K562 (cell line): Measurements from ENCODE around the gene PRRT2. TPM values are rescaled to one million over a fixed set of nuclear protein-coding genes. Genes with fewer than 3 reads are reported as not detected.
A peak's percentile ranks its signal among the peaks of the same experiment; 100 is the strongest.

Experiments used
- HDAC3 ChIP-seq: fragments of 450-650 bp; IDR thresholded peaks from 2 replicates; pipeline ENCODE4 v1.6.1; 2018; ENCODE audit warnings: borderline replicate concordance, mild to moderate bottlenecking, moderate library complexity; ENCODE audit not compliant: partially characterized antibody
- HMG20A ChIP-seq: fragments of 450-650 bp; formaldehyde crosslinking; conservative IDR thresholded peaks from 2 replicates; pipeline ENCODE4 v1.4.0; 2020; ENCODE audit warnings: mild to moderate bottlenecking, mixed read lengths
- HNRNPUL1 ChIP-seq: fragments of 200-400 bp; formaldehyde crosslinking; IDR thresholded peaks from 2 replicates; pipeline ENCODE4 v1.6.1; 2017; ENCODE audit warnings: low read length
- L3MBTL2 ChIP-seq: fragments of 450-650 bp; IDR thresholded peaks from 2 replicates; pipeline ENCODE4 v1.6.1; 2016; ENCODE audit warnings: mild to moderate bottlenecking, moderate library complexity
- MAFG ChIP-seq: fragments of 450-650 bp; conservative IDR thresholded peaks from 2 replicates; pipeline ENCODE4 v1.6.1; 2016; ENCODE audit warnings: missing genetic modification characterization, missing compliant biosample characterization
- PYGO2 ChIP-seq: fragments of 450-650 bp; IDR thresholded peaks from 2 replicates; pipeline ENCODE4 v1.6.1; 2016; ENCODE audit warnings: mild to moderate bottlenecking, missing genetic modification characterization, moderate library complexity, missing compliant biosample characterization
- RB1 ChIP-seq: fragments of 450-650 bp; IDR thresholded peaks from 2 replicates; pipeline ENCODE4 v1.6.1; 2017; ENCODE audit warnings: low read depth, mild to moderate bottlenecking
- RFX1 ChIP-seq: fragments of 450-650 bp; IDR thresholded peaks from 2 replicates; pipeline ENCODE4 v1.6.1; 2016; ENCODE audit warnings: mild to moderate bottlenecking, moderate library complexity
- TAF7 ChIP-seq: fragments of 450-650 bp; IDR thresholded peaks from 2 replicates; pipeline ENCODE4 v1.6.1; 2016; ENCODE audit warnings: missing genetic modification characterization, missing compliant biosample characterization
- ZNF124 ChIP-seq: sonication (generic); formaldehyde crosslinking; IDR thresholded peaks from 2 replicates; pipeline ENCODE4 v1.8.1; 2022; ENCODE audit warnings: missing genetic modification reagents
- ZNF239 ChIP-seq: fragments of 250-450 bp; sonication (Bioruptor Pico); IDR thresholded peaks from 2 replicates; pipeline ENCODE4 v1.4.0; 2020; ENCODE audit warnings: mild to moderate bottlenecking
- ZNF253 ChIP-seq: fragments of 250-450 bp; sonication (Bioruptor Pico); conservative IDR thresholded peaks from 2 replicates; pipeline ENCODE4 v1.6.1; 2021; ENCODE audit warnings: mild to moderate bottlenecking
- ZNF561 ChIP-seq: fragments of 450-650 bp; formaldehyde crosslinking; conservative IDR thresholded peaks from 2 replicates; pipeline ENCODE4 v1.4.0; 2020; ENCODE audit warnings: mild to moderate bottlenecking, moderate library complexity
- polyA plus RNA-seq, 8 experiments: library from polyadenylated mRNA; depleted of rRNA in 4 of 8; stranded (reverse) in 5 of 8; unstranded in 3 of 8; fragments of >200 nt; fragmentation: Nextera tagmentation in 2 of 8; fragmentation: Illumina TruSeq in 1 of 8; extraction: Ambion mirVana in 2 of 8; extraction: Trizol in 1 of 8; gene quantifications; 2 replicates each; pipeline versions ENCODE4 v1.2.1 to v1.2.3, GENCODE V29; 2011 to 2014; ENCODE audit warnings: inconsistent platforms in 1 of 8, missing spikeins in 1 of 8
- total RNA-seq, 7 experiments: library from RNA; depleted of rRNA in 6 of 7; stranded (reverse); fragments of >200 nt in 6 of 7; fragmentation: Illumina TruSeq in 2 of 7; extraction: Trizol in 2 of 7; gene quantifications; 2 replicates each; pipeline versions ENCODE4 v1.2.1 to v1.2.3, GENCODE V29; 2011 to 2021; ENCODE audit warnings: low replicate concordance in 1 of 7
- TF ChIP-seq, protein P1 (sequence below): fragments of 450-650 bp; formaldehyde crosslinking; IDR thresholded peaks from 2 replicates; pipeline ENCODE4 v1.4.0; 2020; ENCODE audit warnings: mild to moderate bottlenecking, moderate library complexity
- TF ChIP-seq, protein P2 (sequence below), 2 experiments: fragments of 150-350 bp in 1 of 2; IDR thresholded peaks; 2 replicates each; pipeline ENCODE4 v1.6.1; 2012 to 2016; ENCODE audit warnings: low read depth in 2 of 2, low read length in 2 of 2, mild to moderate bottlenecking in 1 of 2, moderate library complexity in 1 of 2

PRRT2 gene
- total and polyA plus RNA-seq, 9 of the 15 experiments (the other 6 are each of a cell fraction or from before 2014, with no cell fraction given): 0.11 to 1.0 (median 0.42) TPM; not detected in 2

DNA sequence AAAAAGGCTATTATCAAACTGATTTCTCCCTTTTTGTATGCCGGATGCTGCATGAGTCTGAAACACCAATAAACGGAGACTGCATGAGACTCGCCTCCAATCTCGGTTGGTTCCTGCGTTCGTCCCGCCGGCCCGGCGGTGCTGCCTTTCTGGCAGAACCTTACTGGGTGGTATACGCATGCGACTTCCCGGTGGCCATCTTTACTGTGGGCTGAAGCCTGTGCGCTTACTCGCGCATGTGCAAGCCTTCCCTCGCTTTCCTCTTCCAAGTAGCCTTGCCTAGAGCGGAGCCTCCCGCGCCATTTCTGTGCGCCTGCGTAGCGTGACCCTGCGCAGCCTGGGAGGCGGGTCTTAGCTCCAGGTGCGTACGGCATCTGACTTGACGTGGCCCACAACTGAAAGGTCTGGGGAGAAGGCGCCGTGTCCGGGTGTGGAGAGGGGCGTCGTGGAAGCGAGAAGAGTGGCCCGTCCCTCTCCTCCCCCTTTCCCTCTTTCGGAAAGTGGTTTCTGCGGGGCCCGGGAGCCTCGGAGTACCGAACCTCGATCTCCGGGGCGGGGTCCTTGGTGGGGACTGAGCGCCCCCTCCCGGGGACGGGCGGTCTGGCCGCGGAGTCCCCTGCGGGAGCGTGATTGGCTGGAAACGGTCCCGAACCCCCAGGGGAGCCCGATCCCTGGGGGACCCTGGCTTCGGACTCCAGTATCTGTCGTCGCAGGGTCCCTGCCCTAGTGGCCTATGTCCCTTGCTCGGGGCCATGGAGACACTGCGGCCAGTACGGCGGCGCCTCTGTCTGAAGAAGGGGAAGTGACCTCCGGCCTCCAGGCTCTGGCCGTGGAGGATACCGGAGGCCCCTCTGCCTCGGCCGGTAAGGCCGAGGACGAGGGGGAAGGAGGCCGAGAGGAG, 4.0 kb downstream of the PRRT2 start, which contains the start of gene PAGR1 (continued):
- TF ChIP-seq, protein P1, sequence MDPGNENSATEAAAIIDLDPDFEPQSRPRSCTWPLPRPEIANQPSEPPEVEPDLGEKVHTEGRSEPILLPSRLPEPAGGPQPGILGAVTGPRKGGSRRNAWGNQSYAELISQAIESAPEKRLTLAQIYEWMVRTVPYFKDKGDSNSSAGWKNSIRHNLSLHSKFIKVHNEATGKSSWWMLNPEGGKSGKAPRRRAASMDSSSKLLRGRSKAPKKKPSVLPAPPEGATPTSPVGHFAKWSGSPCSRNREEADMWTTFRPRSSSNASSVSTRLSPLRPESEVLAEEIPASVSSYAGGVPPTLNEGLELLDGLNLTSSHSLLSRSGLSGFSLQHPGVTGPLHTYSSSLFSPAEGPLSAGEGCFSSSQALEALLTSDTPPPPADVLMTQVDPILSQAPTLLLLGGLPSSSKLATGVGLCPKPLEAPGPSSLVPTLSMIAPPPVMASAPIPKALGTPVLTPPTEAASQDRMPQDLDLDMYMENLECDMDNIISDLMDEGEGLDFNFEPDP (CRISPR knock-in tag): no peak
- no peak for TF ChIP-seq ZNF253 (CRISPR knock-in tag)
- TF ChIP-seq ZNF124: no peak
- no peak for TF ChIP-seq HMG20A (CRISPR knock-in tag)
- no peak; the same call in 1 of the 2 replicates for TF ChIP-seq TAF7 (tag)
- TF ChIP-seq MAFG (tag): no peak
- TF ChIP-seq ZNF239 (CRISPR knock-in tag): peak; percentile 37; the same call in 1 of the 2 replicates
- peak; percentile 84 for TF ChIP-seq L3MBTL2
- TF ChIP-seq HNRNPUL1: no peak
- TF ChIP-seq RFX1: no peak
- TF ChIP-seq HDAC3: no peak
- 0 out of 2 replicates have a peak, but pooled peaks have one; percentile 41 for TF ChIP-seq ZNF561 (CRISPR knock-in tag)
- peak; percentile 78; the same call in 1 of the 2 replicates for TF ChIP-seq RB1
- TF ChIP-seq, protein P2, sequence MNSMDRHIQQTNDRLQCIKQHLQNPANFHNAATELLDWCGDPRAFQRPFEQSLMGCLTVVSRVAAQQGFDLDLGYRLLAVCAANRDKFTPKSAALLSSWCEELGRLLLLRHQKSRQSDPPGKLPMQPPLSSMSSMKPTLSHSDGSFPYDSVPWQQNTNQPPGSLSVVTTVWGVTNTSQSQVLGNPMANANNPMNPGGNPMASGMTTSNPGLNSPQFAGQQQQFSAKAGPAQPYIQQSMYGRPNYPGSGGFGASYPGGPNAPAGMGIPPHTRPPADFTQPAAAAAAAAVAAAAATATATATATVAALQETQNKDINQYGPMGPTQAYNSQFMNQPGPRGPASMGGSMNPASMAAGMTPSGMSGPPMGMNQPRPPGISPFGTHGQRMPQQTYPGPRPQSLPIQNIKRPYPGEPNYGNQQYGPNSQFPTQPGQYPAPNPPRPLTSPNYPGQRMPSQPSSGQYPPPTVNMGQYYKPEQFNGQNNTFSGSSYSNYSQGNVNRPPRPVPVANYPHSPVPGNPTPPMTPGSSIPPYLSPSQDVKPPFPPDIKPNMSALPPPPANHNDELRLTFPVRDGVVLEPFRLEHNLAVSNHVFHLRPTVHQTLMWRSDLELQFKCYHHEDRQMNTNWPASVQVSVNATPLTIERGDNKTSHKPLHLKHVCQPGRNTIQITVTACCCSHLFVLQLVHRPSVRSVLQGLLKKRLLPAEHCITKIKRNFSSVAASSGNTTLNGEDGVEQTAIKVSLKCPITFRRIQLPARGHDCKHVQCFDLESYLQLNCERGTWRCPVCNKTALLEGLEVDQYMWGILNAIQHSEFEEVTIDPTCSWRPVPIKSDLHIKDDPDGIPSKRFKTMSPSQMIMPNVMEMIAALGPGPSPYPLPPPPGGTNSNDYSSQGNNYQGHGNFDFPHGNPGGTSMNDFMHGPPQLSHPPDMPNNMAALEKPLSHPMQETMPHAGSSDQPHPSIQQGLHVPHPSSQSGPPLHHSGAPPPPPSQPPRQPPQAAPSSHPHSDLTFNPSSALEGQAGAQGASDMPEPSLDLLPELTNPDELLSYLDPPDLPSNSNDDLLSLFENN (IDR thresholded peaks at IDR 0.05; ENCODE audit: low read depth in 2 of 2, low read length in 2 of 2): no peak
- TF ChIP-seq PYGO2: no peak
